ENCODE measurements around the gene TRMT44. TPM values are rescaled to one million over a fixed set of nuclear protein-coding genes. Genes with fewer than 3 reads are reported as not detected.

The TRMT44 gene
- total RNA-seq, 1 donor from 2014 or later: 12.4 TPM

DNA sequence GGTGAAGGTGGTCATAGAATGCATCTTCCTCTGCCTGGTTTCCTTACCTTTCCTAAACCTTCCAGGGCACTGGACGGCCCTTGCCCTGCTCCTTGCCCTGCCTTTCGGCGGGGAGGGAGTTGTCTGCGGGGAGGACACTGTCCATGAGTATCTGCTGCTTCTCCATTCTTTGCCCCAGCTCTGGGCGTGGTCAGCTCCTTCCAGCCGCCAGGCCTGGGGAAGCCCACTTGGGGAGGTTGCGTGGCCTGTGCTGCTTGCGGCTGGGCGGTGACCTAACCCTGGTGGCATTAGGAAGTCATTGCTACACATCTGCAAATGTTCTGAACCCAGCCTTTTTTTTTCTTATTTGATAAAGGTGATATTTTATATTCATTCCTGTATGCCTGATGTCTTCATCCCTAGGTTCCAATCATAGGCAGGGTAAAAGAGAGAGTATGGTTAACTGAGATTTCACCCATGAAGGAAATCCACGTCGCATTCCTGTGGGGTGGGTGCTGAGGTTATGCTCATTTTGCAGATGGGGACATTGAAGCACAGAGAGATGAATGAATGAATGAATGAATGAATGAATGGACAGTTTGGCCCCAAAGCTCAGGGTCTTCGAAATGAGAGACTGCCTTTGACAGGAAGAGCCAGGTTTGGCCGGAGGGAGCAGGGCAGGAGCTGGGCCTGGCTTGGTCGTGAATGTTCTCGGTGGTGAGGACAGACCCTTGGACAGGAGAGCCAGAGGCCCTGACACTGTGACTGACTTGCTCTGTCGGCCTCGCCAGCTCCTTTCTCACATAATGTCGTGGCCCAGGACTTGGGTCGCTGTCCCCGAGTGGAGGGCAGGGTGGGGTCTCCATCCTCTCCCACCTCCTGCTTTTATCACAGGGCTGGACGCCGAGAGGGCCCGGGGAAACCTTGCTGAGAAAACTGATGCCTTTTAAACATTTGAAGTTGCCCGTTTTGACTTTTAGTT is 81.9 kb downstream of the TRMT44 start:
- H3K27me3 Mint-ChIP-seq (ENCODE audit: low read depth): no peaks in the 10 kb centered on the region
- H3K4me3 Mint-ChIP-seq (ENCODE audit: unreplicated experiment): no peak overlapping the region
- H3K4me1 Mint-ChIP-seq (ENCODE audit: low read depth): peaks cover 29% of the 10 kb centered on the region
- no peak overlapping the region for H3K27ac Mint-ChIP-seq (ENCODE audit: unreplicated experiment)
- H3K9me3 Mint-ChIP-seq (ENCODE audit: low read depth): peaks cover 11% of the 10 kb centered on the region
- TF ChIP-seq, protein P1, sequence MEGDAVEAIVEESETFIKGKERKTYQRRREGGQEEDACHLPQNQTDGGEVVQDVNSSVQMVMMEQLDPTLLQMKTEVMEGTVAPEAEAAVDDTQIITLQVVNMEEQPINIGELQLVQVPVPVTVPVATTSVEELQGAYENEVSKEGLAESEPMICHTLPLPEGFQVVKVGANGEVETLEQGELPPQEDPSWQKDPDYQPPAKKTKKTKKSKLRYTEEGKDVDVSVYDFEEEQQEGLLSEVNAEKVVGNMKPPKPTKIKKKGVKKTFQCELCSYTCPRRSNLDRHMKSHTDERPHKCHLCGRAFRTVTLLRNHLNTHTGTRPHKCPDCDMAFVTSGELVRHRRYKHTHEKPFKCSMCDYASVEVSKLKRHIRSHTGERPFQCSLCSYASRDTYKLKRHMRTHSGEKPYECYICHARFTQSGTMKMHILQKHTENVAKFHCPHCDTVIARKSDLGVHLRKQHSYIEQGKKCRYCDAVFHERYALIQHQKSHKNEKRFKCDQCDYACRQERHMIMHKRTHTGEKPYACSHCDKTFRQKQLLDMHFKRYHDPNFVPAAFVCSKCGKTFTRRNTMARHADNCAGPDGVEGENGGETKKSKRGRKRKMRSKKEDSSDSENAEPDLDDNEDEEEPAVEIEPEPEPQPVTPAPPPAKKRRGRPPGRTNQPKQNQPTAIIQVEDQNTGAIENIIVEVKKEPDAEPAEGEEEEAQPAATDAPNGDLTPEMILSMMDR (IDR thresholded peaks at IDR 0.05): no peak
- H3K36me3 Mint-ChIP-seq (ENCODE audit: low read depth): no peaks in the 10 kb centered on the region
- peak; percentile 64 for DNase-seq (ENCODE audit: low spot score)

DNA sequence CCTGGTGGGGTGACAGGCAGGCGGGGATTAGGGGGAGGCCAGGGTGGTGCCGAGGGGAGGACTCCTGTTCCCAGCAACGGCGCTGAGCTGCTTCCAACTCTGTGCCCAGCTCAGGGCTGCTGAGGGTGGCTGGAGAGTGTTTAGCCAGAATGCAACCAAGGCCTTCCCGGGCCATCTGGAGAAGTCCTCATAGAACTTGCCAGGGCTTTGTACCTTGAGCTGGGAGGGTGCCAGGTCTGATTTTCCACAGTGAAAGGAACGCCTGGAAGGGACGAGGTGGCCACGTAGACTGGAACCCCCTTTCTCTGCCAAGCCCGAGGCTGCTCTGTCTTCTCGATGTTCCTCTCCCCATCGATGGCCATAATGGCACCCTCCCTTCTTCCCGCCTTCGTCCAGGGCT is 82.6 kb downstream of the TRMT44 start:
- no peak overlapping the region for H3K27ac Mint-ChIP-seq (ENCODE audit: unreplicated experiment)
- H3K4me3 Mint-ChIP-seq (ENCODE audit: unreplicated experiment): no peak overlapping the region
- no peaks in the 10 kb centered on the region for H3K27me3 Mint-ChIP-seq (ENCODE audit: low read depth)
- H3K9me3 Mint-ChIP-seq (ENCODE audit: low read depth): peaks cover 11% of the 10 kb centered on the region
- peak; percentile 50 for DNase-seq (ENCODE audit: low spot score)
- no peaks in the 10 kb centered on the region for H3K36me3 Mint-ChIP-seq (ENCODE audit: low read depth)
- H3K4me1 Mint-ChIP-seq (ENCODE audit: low read depth): peaks cover 29% of the 10 kb centered on the region
- TF ChIP-seq, protein P1 (IDR thresholded peaks at IDR 0.05): no peak

DNA sequence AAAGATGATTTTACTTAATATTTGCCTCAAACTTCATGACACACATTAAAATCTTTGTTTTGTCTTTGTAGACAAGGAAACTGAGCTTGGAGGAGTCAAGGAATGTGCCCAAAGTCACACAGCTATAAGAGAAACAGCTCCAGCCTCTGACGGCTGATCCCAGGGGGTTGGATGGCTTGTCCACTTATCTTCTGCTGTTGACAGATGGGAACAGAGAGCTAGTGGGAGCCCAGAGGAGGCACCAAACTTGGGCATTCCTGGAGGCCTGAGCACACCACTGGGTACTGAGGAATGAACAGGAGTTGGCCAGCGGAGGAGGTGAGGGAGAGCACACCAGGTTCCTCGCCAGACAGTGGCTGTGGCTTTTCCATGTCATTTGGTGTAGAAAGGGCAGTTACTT is 83.2 kb downstream of the TRMT44 start:
- TF ChIP-seq, protein P1 (IDR thresholded peaks at IDR 0.05): no peak
- peaks cover 34% of the 10 kb centered on the region for H3K4me1 Mint-ChIP-seq (ENCODE audit: low read depth)
- peak overlapping the region; percentile 75 for H3K27ac Mint-ChIP-seq (ENCODE audit: unreplicated experiment)
- peaks cover 11% of the 10 kb centered on the region for H3K9me3 Mint-ChIP-seq (ENCODE audit: low read depth)
- no peak overlapping the region for H3K4me3 Mint-ChIP-seq (ENCODE audit: unreplicated experiment)
- no peaks in the 10 kb centered on the region for H3K27me3 Mint-ChIP-seq (ENCODE audit: low read depth)
- H3K36me3 Mint-ChIP-seq (ENCODE audit: low read depth): no peaks in the 10 kb centered on the region
- peak; percentile 57 for DNase-seq (ENCODE audit: low spot score)

DNA sequence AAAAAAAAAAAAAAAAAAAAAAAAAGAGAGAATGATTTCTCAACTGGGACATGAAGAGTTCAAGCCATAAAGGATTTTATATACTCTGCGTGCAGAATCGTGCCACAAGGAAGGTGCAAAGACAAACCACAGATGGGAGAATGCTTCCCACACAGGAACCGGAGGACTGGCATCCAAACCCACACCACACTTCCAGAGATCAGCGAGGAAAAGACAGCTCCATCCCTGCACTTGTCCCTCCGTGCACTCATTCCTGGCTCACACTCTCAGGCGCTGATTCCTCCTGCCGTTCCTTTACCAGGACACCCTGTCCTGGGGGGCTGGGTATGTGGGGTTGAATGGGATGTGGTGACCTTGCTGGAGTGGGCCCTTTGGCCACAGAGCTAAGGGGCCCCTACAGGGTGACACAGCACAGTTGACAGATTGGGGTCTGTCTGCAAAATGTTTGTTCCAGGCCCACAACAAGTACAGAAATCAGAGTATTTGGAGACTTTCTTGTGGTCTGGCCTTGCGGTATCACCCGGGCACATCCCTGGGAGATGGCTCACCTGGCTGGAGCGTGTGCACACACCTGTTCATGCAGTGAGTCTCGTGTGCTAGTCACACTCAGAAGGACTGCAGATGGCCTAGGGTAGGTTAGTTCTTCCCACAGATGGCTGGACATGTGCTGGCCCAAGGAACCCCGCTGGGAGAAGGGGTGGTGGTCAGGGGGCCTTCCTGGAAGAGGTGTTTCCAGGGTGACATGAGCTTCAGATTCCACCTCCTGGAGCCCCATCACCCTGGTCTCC is 84.2 kb downstream of the TRMT44 start:
- peak; percentile 48 for DNase-seq (ENCODE audit: low spot score)

More for the DNA sequence above, 84.2 kb downstream of the TRMT44 start:
- no peaks in the 10 kb centered on the region for H3K36me3 Mint-ChIP-seq (ENCODE audit: low read depth)
- no peaks in the 10 kb centered on the region for H3K27me3 Mint-ChIP-seq (ENCODE audit: low read depth)
- no peak overlapping the region for H3K4me3 Mint-ChIP-seq (ENCODE audit: unreplicated experiment)
- H3K4me1 Mint-ChIP-seq (ENCODE audit: low read depth): peaks cover 36% of the 10 kb centered on the region
- peaks cover 11% of the 10 kb centered on the region for H3K9me3 Mint-ChIP-seq (ENCODE audit: low read depth)
- H3K27ac Mint-ChIP-seq (ENCODE audit: unreplicated experiment): peak overlapping the region; percentile 86
- TF ChIP-seq, protein P1 (IDR thresholded peaks at IDR 0.05): no peak

Measured in chondrocyte (in vitro differentiated cells).